ENCODE data around the gene WFDC11.

The WFDC11 gene

GRCh38 chr20:45704969-45705637 lies 35.1 kb upstream of the WFDC11 start, which contains the start of gene WFDC10B (continued):
- no peak for TF ChIP-seq KLF17 (tag by site-specific recombination; IDR thresholded peaks at IDR 0.05)

GRCh38 chr20:45701873-45702272 lies 31.8 kb upstream of the WFDC11 start, which contains the start of gene WFDC13:
Gene WFDC13 (plus strand): TSS chr20:45702038. CDS start chr20:45702124, 86 bp downstream.
- CTCF ChIA-PET, result no interaction called here

GRCh38 chr20:45701104-45701503 lies 31.1 kb upstream of the WFDC11 start:
- CTCF ChIA-PET, result no interaction called here

More at GRCh38 chr20:45701873-45702272, 31.8 kb upstream of the WFDC11 start, which contains the start of gene WFDC13:
- Histone ChIP-seq H3K36me3 (ENCODE audit: control insufficient read depth in 2 of 2, insufficient read depth in 1 of 2, low read length in 2 of 2) (no peaks in the 10 kb centered on the region), H3K4me3 (ENCODE audit: low read depth, low read length) (no peak within 1 kb of the TSS), H3K9me3 (ENCODE audit: control insufficient read depth, insufficient read depth, low read depth, low read length) (no peaks in the 10 kb centered on the region), H3K27ac (ENCODE audit: extremely low read depth, low read depth, low read length) (no peak within 1 kb of the TSS), H3K4me1 (ENCODE audit: control insufficient read depth, insufficient read depth, low read length) (peaks cover 3% of the 10 kb centered on the region; the same call in 1 of the 2 replicates)
- POLR2A ChIA-PET, result no interaction called here
- TF ChIP-seq ZNF175 (tag by site-specific recombination; IDR thresholded peaks at IDR 0.05), result no peak
- TF ChIP-seq ZNF488 (tag by site-specific recombination; IDR thresholded peaks at IDR 0.05), result no peak
- TF ChIP-seq ZNF404 (tag by site-specific recombination; IDR thresholded peaks at IDR 0.05), result no peak
- TF ChIP-seq ZNF48 (tag by site-specific recombination; IDR thresholded peaks at IDR 0.05), result no peak
- no peak for TF ChIP-seq ZBTB20 (tag by site-specific recombination; IDR thresholded peaks at IDR 0.05)
- TF ChIP-seq ZNF843 (tag by site-specific recombination; IDR thresholded peaks at IDR 0.05), result no peak
- TF ChIP-seq ZNF426 (tag by site-specific recombination; IDR thresholded peaks at IDR 0.05), result no peak
- TF ChIP-seq SALL2 (tag by site-specific recombination; IDR thresholded peaks at IDR 0.05; ENCODE audit: borderline replicate concordance), result no peak
- TF ChIP-seq ZBTB17 (tag by site-specific recombination; IDR thresholded peaks at IDR 0.05), result no peak
- TF ChIP-seq ATF2 (tag by site-specific recombination; IDR thresholded peaks at IDR 0.05; ENCODE audit: low read depth), result no peak

More at GRCh38 chr20:45701104-45701503, 31.1 kb upstream of the WFDC11 start:
- H3K9me3 ChIP-seq (ENCODE audit: control insufficient read depth, insufficient read depth, low read depth, low read length), result no peaks in the 10 kb centered on the region
- H3K4me1 ChIP-seq (ENCODE audit: control insufficient read depth, insufficient read depth, low read length), result peaks cover 3% of the 10 kb centered on the region; the same call in 1 of the 2 replicates
- no peaks in the 10 kb centered on the region for H3K36me3 ChIP-seq (ENCODE audit: control insufficient read depth in 2 of 2, insufficient read depth in 1 of 2, low read length in 2 of 2)
- TF ChIP-seq HIC1 (tag by site-specific recombination; IDR thresholded peaks at IDR 0.05) (no peak), ZNF830 (tag by site-specific recombination; IDR thresholded peaks at IDR 0.05; ENCODE audit: low read depth) (no peak), ZNF639 (tag by site-specific recombination; IDR thresholded peaks at IDR 0.05) (no peak), ZNF146 (tag by site-specific recombination; IDR thresholded peaks at IDR 0.05) (no peak), SP3 (tag by site-specific recombination; IDR thresholded peaks at IDR 0.05) (no peak), ZNF571 (tag by site-specific recombination; IDR thresholded peaks at IDR 0.05) (no peak), ZBTB1 (tag by site-specific recombination; IDR thresholded peaks at IDR 0.05) (no peak), ZBTB7A (tag by site-specific recombination; IDR thresholded peaks at IDR 0.05; ENCODE audit: low read depth) (no peak), ZNF776 (tag by site-specific recombination; IDR thresholded peaks at IDR 0.05; ENCODE audit: borderline replicate concordance) (no peak), ZNF391 (tag by site-specific recombination; IDR thresholded peaks at IDR 0.05; ENCODE audit: borderline replicate concordance, low read depth) (no peak), HOXD13 (CRISPR knock-in tag; IDR thresholded peaks at IDR 0.05; ENCODE audit: borderline replicate concordance) (no peak), ZNF658 (tag by site-specific recombination; IDR thresholded peaks at IDR 0.05) (no peak), ZBTB8A (tag by site-specific recombination; IDR thresholded peaks at IDR 0.05) (no peak), ZNF624 (tag by site-specific recombination; IDR thresholded peaks at IDR 0.05) (no peak), ZNF560 (tag by site-specific recombination; IDR thresholded peaks at IDR 0.05; ENCODE audit: borderline replicate concordance) (no peak), ZNF785 (tag by site-specific recombination; IDR thresholded peaks at IDR 0.05) (no peak), KLF7 (tag by site-specific recombination; IDR thresholded peaks at IDR 0.05; ENCODE audit: borderline replicate concordance) (no peak)
- no peak overlapping the region for H3K27ac ChIP-seq (ENCODE audit: extremely low read depth, low read depth, low read length)
- no peak overlapping the region for H3K4me3 ChIP-seq (ENCODE audit: low read depth, low read length)
- POLR2A ChIA-PET, result no interaction called here

All from HEK293 (cell line).